ENCODE measurements around the gene KRT28.
"Not testable (repeated sequence)": the region's sequence is repeated elsewhere in the genome, so short reads cannot be mapped to it uniquely, and the experiment has no call there.

Gene KRT28

GRCh38 chr17:40779181-40779909 lies 20.4 kb downstream of the KRT28 start:
- DNase-seq (ENCODE audit: low read depth in 2 of 2): peak in 1 of 2 donors; percentile 8

GRCh38 chr17:40778461-40778860 lies 21.3 kb downstream of the KRT28 start:
- no peak for DNase-seq (ENCODE audit: low read depth in 2 of 2)

DNA sequence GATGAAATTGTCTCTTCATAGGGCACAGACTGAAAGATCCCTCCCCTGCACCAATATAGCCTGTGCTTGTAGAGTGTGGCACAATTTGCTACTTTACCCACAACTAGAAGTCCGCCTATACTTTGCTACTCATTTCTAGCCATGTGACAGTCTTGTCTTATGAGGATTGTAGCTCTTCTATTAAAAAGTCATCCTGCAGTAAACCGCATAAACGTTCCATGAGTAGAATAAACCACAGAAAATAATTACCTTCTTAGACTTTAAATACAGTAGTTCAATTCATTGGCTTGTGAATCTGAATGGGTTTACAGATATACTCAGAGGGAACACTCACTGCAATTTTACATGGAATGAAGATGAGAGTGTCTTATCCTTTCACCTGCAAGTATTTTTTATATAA lies 21.8 kb downstream of the KRT28 start:
- no peak for DNase-seq (ENCODE audit: low read depth in 2 of 2)

GRCh38 chr17:40777459-40777858 lies 22.3 kb downstream of the KRT28 start:
- DNase-seq (ENCODE audit: low read depth in 2 of 2): no peak

DNA sequence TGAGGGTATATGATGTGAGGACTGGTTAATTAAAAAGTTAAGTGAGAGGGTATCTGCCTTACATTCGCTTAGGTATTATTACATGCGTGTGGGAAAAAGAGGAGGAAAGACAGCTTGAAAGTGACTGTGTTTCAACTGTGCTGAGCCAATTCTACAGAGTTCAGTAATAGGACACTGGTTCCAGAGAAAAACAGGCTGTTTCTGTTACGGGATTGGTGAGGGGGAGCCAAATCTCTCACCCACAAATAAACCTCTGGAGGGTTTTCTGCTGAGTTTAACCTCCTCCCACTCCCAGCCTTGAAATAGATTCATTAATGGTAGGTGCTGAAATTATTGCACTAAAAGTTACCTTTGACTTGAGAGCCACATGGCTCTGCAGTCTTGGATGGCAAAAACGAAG lies 23.8 kb downstream of the KRT28 start:
- no peak for DNase-seq (ENCODE audit: low read depth in 2 of 2)

- no peak for DNase-seq (ENCODE audit: low read depth in 2 of 2)
Measured at GRCh38 chr17:40772101-40772500, 27.7 kb downstream of the KRT28 start, which contains the start of gene KRT26. Gene KRT26, minus strand, starts transcription at chr17:40772201. Its CDS starts 88 bp downstream, at chr17:40772113.

GRCh38 chr17:40765657-40766056 lies 34.1 kb downstream of the KRT28 start:
- no peak for DNase-seq (ENCODE audit: low read depth in 2 of 2)

- no peak for DNase-seq (ENCODE audit: low read depth in 2 of 2)
Measured at GRCh38 chr17:40763752-40764151, 36.0 kb downstream of the KRT28 start.

DNA sequence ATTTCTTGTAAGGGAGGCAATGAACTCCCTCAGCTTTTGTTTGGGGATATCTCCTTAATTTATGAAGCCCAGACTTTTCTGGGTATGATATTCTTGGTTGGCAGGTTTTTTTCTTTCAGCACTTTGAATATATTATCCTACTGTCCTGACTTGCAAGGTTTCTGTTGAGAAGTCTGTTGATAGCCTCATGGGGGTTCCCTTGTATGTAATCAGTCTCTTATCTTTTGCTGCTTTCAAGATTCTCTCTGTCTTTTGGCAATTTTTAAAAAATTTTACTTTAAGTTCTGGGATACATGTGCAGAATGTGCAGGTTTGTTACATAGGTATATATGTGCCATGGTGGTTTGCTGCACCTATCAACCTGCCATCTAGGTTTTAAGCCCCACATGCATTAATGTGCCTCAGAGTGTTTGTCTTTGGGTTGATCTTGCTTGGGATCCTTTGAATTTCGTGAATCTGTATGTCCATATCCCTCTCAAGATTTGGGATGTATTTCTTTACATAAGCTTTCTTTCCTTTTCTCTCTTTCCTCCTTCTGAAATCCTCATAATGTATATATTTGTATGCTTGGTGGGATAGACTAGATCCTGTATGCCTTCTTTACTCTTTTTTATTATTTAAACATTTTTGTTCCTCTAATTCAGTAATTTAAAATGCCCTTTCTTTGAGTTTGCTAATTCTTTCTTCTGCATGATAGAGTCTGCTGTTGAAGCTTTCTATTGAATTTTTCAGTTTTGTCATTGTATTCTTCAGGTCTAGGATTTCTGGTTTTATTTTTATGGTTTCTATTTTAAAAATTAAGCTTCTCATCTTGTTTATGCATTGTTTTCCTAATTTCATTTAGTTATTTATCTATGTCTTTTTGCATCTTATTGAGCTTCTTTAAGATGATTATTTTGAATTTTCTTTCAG lies 39.4 kb downstream of the KRT28 start:
- no peak for DNase-seq (ENCODE audit: low read depth in 2 of 2)

DNA sequence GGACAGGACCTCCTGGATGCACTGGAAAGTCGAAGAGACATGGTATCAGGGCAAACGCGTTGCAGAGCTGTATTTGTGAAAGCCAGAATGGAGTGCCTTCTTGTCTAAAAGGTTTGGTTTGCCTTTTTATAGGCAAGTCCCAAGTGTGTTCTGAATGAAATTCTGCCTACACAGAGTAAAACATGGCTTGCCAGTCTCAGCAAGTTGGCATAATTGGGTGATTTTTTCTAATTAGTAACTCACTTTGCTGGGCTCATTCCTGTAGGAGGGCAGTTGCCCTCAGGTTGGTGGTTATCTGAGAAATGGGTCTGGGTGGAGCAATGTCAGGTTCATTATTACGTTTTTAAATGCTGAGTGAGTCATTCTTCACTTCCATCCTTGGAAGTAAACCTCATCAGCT lies 44.5 kb downstream of the KRT28 start, which contains the start of gene KRT25:
Gene KRT25 (minus strand): TSS at position 101 of the 400 bp plus-strand sequence. CDS start 60 bp downstream, at position 41.
- no peak for DNase-seq (ENCODE audit: low read depth in 2 of 2)

DNA sequence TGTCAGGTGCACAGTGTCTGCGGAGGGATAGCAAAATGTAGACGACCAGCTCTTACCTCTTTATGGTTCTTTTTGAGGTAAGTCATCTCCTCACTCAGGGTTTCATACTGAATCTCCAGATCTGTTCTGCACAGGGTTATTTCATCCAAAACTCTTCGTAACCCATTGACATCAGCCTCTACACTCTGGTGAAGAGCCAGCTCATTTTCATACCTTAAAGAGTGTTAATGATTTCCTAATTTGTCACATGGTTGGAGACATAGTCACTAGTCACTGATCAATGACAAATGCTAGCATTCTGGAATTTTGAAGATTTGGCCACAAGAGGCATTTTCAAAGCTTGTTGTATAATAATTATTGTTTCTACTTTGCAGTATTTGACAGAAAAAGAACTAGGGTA lies 46.0 kb downstream of the KRT28 start:
- no peak for DNase-seq (ENCODE audit: low read depth in 2 of 2)

DNA sequence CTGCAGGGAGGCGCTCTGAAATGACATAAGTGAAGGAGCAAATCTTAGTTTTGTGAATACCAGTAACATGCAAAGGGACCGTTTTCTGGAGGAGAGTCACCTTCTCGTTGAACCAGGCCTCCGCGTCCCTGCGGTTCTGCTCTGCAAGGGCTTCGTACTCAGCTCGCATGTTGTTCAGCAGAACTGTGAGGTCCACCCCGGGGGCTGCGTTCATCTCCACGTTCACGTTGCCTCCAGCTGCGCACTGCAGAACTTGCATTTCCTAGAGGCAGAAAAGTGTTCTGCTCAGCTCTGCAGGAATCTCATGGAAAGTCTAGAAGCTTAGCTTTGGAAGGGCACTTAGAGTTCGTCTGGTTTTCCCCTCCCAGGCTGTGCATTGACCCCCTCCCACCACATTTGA lies 48.7 kb downstream of the KRT28 start:
- no peak for DNase-seq (ENCODE audit: low read depth in 2 of 2)

DNA sequence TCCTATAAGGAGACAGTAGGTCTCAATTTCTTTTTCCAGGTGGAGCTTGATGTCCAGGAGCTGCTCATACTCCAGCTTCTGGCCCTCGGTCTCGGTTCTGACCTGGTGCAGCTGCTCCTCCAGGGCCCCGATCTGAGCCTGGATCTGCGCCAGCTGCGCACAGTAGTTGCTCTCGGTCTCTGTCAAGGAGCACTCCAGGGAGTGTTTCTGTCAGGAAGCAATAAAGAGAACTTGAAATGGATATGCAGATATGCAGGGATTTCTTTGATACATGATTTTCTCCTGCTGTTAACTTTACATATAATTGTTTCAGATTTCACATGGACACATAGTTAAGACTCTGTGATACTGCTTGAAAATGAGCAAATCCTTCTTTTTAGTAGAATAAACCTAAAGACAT lies 49.4 kb downstream of the KRT28 start:
- no peak for DNase-seq (ENCODE audit: low read depth in 2 of 2)

GRCh38 chr17:40748666-40749065 lies 51.1 kb downstream of the KRT28 start:
- DNase-seq (ENCODE audit: low read depth in 2 of 2): not testable (repeated sequence)

Measured in activated CD4-positive, alpha-beta T cell treated with anti-CD3 and anti-CD28 coated beads for 24 hours (primary cell).